ENCODE results near the gene PNPLA6.

GRCh38 chr19:7590256-7590655, 54.7 kb downstream of the PNPLA6 start:
- TF ChIP-seq HDGF (IDR thresholded peaks at IDR 0.05; ENCODE audit: borderline replicate concordance) (no peak), PKNOX1 (IDR thresholded peaks at IDR 0.05) (no peak), TARDBP (IDR thresholded peaks at IDR 0.05) (no peak), ARNT (IDR thresholded peaks at IDR 0.05) (no peak), FOXA1 (IDR thresholded peaks at IDR 0.05) (no peak), SP1 (IDR thresholded peaks at IDR 0.05) (no peak), NFRKB (IDR thresholded peaks at IDR 0.05) (no peak), LEF1 (IDR thresholded peaks at IDR 0.05; ENCODE audit: borderline replicate concordance) (no peak), FOXM1 (IDR thresholded peaks at IDR 0.05; ENCODE audit: borderline replicate concordance) (no peak), BHLHE40 (IDR thresholded peaks at IDR 0.05; ENCODE audit: borderline replicate concordance) (no peak), FOXK2 (IDR thresholded peaks at IDR 0.05) (no peak), ELF4 (IDR thresholded peaks at IDR 0.05) (no peak), SUZ12 (IDR thresholded peaks at IDR 0.05) (no peak), ZNF384 (IDR thresholded peaks at IDR 0.05) (no peak)
